GM12878 (cell line): ENCODE data around the gene PDLIM5. TPM values are rescaled to one million over a fixed set of nuclear protein-coding genes. Genes with fewer than 3 reads are reported as not detected.

Experiments
- ATAC-seq: fragments of 200-7000 bp; cut with Tn5 transposase; 3 replicates; pipeline ENCODE4 v1.9.1; 2020; ENCODE audit warnings: mild to moderate bottlenecking, moderate library complexity
- BruUV-seq: library from RNA; stranded (reverse); fragments of 400-500 nt; replicated peaks from 2 replicates; lab custom pipeline; 2021; lab: Mats Ljungman, UMichigan
- CTCF ChIA-PET: fragments of 300-600 bp; sonication (Branson Sonifier 250); formaldehyde crosslinking; extraction: SDS; loops from one replicate; lab custom pipeline; 2021; ENCODE audit warnings: inconsistent platforms; lab: Yijun Ruan, JAX
- POLR2A ChIA-PET: fragments of 350-600 bp; formaldehyde crosslinking; extraction: SDS; loops from one replicate; lab custom pipeline; 2021; ENCODE audit warnings: inconsistent platforms; lab: Charles Lee
- RAD21 ChIA-PET: fragments of 300-600 bp; sonication (Branson Sonifier 250); formaldehyde crosslinking; loops from one replicate; lab custom pipeline; 2023; ENCODE audit warnings: antibody characterized with exemption; ENCODE audit not compliant: unreplicated experiment; lab: Charles Lee
- SMC1A ChIA-PET: fragments of 300-600 bp; sonication (Branson Sonifier 250); formaldehyde crosslinking; loops from one replicate; lab custom pipeline; 2023; ENCODE audit not compliant: unreplicated experiment, uncharacterized antibody; lab: Charles Lee
- DNase-seq: peaks from one replicate; pipeline ENCODE4 v3.0.0-alpha.2; 2011; ENCODE audit warnings: low read depth, low spot score
- FAIRE-seq: peaks from 3 replicates; lab custom pipeline; 2011; peaks lifted over from hg19 to GRCh38; lab: Jason Lieb, UNC
- H2AFZ ChIP-seq: 2 replicates; pipeline ENCODE4 v1.6.0; 2011; ENCODE audit warnings: low read depth, low read length, control low read depth; ENCODE audit not compliant: control insufficient read depth
- H3K27ac ChIP-seq: 2 replicates; pipeline ENCODE4 v1.5.1; 2011; ENCODE audit warnings: control low read depth; ENCODE audit not compliant: control insufficient read depth, insufficient read depth
- H3K27me3 ChIP-seq, 2 experiments: replicated peaks in 1 of 2; 2 replicates each; pipeline versions ENCODE4 v1.6.0 to v1.6.1; 2011; ENCODE audit warnings: low read length in 1 of 2; ENCODE audit not compliant: control insufficient read depth in 2 of 2, insufficient read depth in 2 of 2
- H3K36me3 ChIP-seq, 2 experiments: 2 replicates each; pipeline ENCODE4 v1.5.1; 2011; ENCODE audit warnings: low read length in 1 of 2; ENCODE audit not compliant: control insufficient read depth in 2 of 2, insufficient read depth in 2 of 2
- H3K4me1 ChIP-seq: 2 replicates; pipeline ENCODE4 v1.6.1; 2011; ENCODE audit warnings: mild to moderate bottlenecking, low read length, moderate library complexity, mixed read lengths; ENCODE audit not compliant: control insufficient read depth, insufficient read depth
- H3K4me2 ChIP-seq: 2 replicates; pipeline ENCODE4 v1.6.0; 2011; ENCODE audit warnings: control low read depth; ENCODE audit not compliant: control insufficient read depth, insufficient read depth
- H3K4me3 ChIP-seq: fragments of 200-600 bp; sonication (generic); 2 replicates; pipeline ENCODE4 v1.5.1; 2016
- H3K79me2 ChIP-seq: 2 replicates; pipeline ENCODE4 v1.6.0; 2011; ENCODE audit warnings: low read length; ENCODE audit not compliant: control insufficient read depth, insufficient read depth
- H3K9ac ChIP-seq: 2 replicates; pipeline ENCODE4 v1.8.0; 2011; ENCODE audit warnings: low read length, control low read depth, mixed read lengths; ENCODE audit not compliant: control insufficient read depth, insufficient read depth
- H3K9me3 ChIP-seq: replicated peaks from 3 replicates; pipeline ENCODE4 v1.5.1; 2011; ENCODE audit warnings: mild to moderate bottlenecking, low read length; ENCODE audit not compliant: control insufficient read depth, insufficient read depth
- H4K20me1 ChIP-seq: 2 replicates; pipeline ENCODE4 v1.6.0; 2011; ENCODE audit not compliant: control insufficient read depth, insufficient read depth
- CBX3 ChIP-seq: fragments of 200-600 bp; sonication (generic); IDR thresholded peaks from 2 replicates; pipeline ENCODE4 v1.6.1; 2016; ENCODE audit warnings: low read depth, borderline replicate concordance
- CTCF ChIP-seq, 3 experiments: IDR thresholded peaks in 2 of 3; conservative IDR thresholded peaks in 1 of 3; 2 replicates each; pipeline ENCODE4 v1.5.1; 2011; ENCODE audit warnings: low read depth in 3 of 3, low read length in 3 of 3, mild to moderate bottlenecking in 3 of 3, control low read depth in 2 of 3, moderate library complexity in 2 of 3, inconsistent platforms in 1 of 3, mixed read lengths in 1 of 3; ENCODE audit not compliant: control insufficient read depth in 2 of 3, insufficient read depth in 1 of 3; ENCODE audit errors: extremely low read depth in 1 of 3
- E2F4 ChIP-seq: IDR thresholded peaks from 2 replicates; pipeline ENCODE4 v1.6.1; 2012; ENCODE audit warnings: low read depth, low read length, improper control_type of control experiment
- E4F1 ChIP-seq: fragments of 450-650 bp; IDR thresholded peaks from 2 replicates; pipeline ENCODE4 v1.6.1; 2018; ENCODE audit warnings: borderline replicate concordance, mild to moderate bottlenecking; ENCODE audit not compliant: partially characterized antibody
- ELK1 ChIP-seq: IDR thresholded peaks from 2 replicates; pipeline ENCODE4 v1.6.1; 2012; ENCODE audit warnings: low read depth, low read length, improper control_type of control experiment
- FOXM1 ChIP-seq: IDR thresholded peaks from 2 replicates; pipeline ENCODE4 v1.6.1; 2012; ENCODE audit warnings: low read depth, mild to moderate bottlenecking, inconsistent platforms, low read length, moderate library complexity
- HDGF ChIP-seq: fragments of 450-650 bp; IDR thresholded peaks from 2 replicates; pipeline ENCODE4 v1.6.1; 2016; ENCODE audit warnings: antibody characterized with exemption
- IKZF2 ChIP-seq, 2 experiments: fragments of 450-650 bp; IDR thresholded peaks; 2 replicates each; pipeline ENCODE4 v1.6.1; 2017; ENCODE audit warnings: mild to moderate bottlenecking in 2 of 2, moderate library complexity in 2 of 2
- MTA3 ChIP-seq: IDR thresholded peaks from 2 replicates; pipeline ENCODE4 v1.6.1; 2012; ENCODE audit warnings: low read length, inconsistent platforms, borderline replicate concordance
- MYC ChIP-seq: IDR thresholded peaks from 2 replicates; pipeline ENCODE4 v1.6.1; 2011; ENCODE audit warnings: mild to moderate bottlenecking, low read length, moderate library complexity, inconsistent platforms; ENCODE audit not compliant: insufficient read depth, insufficient replicate concordance, insufficient read length, severe bottlenecking
- POLR2A ChIP-seq: IDR thresholded peaks from 2 replicates; pipeline ENCODE4 v1.6.1; 2011; ENCODE audit warnings: low read depth, mild to moderate bottlenecking, low read length
- SMAD1 ChIP-seq: fragments of 450-650 bp; IDR thresholded peaks from 2 replicates; pipeline ENCODE4 v1.6.1; 2018; ENCODE audit warnings: mild to moderate bottlenecking, low read depth; ENCODE audit not compliant: partially characterized antibody
- SMC3 ChIP-seq: IDR thresholded peaks from 2 replicates; pipeline ENCODE4 v1.6.1; 2011; ENCODE audit warnings: low read length, improper control_type of control experiment, borderline replicate concordance
- ZBTB4 ChIP-seq: fragments of 450-650 bp; formaldehyde crosslinking; IDR thresholded peaks from 2 replicates; pipeline ENCODE4 v1.4.0; 2022; ENCODE audit warnings: mild to moderate bottlenecking, moderate library complexity
- WGBS: methylation state at CpG from one replicate; pipeline ENCODE4 v1.1.6; 2016; ENCODE audit warnings: low lambda C conversion rate; ENCODE audit not compliant: insufficient replicate concordance, insufficient coverage; ENCODE audit errors: missing lambda C conversion rate; 5-methylcytosine and 5-hydroxymethylcytosine counted together
- in situ Hi-C: fragments of 300-500 bp; cut with MboI; formaldehyde crosslinking; loops from 9 replicates; pipeline ENCODE4 v1.14.3; 2018; ENCODE audit warnings: mixed read lengths
- intact Hi-C: fragments of 100-400 bp; cut with micrococcal nuclease; formaldehyde crosslinking; loops from one replicate; pipeline ENCODE4 v1.14.2; 2022; ENCODE audit not compliant: unreplicated experiment
- polyA plus RNA-seq, 11 experiments: library from polyadenylated mRNA; depleted of rRNA in 4 of 11; unstranded in 6 of 11; stranded (reverse) in 5 of 11; fragments of >200 nt; fragmentation: Nextera tagmentation in 4 of 11; fragmentation: Illumina TruSeq in 1 of 11; extraction: Ambion mirVana in 4 of 11; extraction: Trizol in 1 of 11; gene quantifications; 1 replicate in 1 of 11; 2 replicates in 10 of 11; pipeline versions ENCODE4 v1.2.1 to v1.2.3, GENCODE V29; 2011 to 2016; ENCODE audit warnings: inconsistent platforms in 2 of 11, missing spikeins in 2 of 11, low read depth in 1 of 11
- total RNA-seq, 4 experiments: library from RNA; depleted of rRNA in 3 of 4; stranded (reverse); fragments of >200 nt in 3 of 4; fragmentation: Illumina TruSeq in 1 of 4; extraction: Trizol in 1 of 4; gene quantifications; 2 replicates each; pipeline versions ENCODE4 v1.2.1 to v1.2.3, GENCODE V29; 2013 to 2021

The PDLIM5 gene
- total and polyA plus RNA-seq, 10 of the 15 experiments (the other 5 are each of a cell fraction or from before 2014, with no cell fraction given): 10.0 to 52.9 (median 20.7) TPM

GRCh38 chr4:94508296-94508695, 56.6 kb downstream of the PDLIM5 start (continued):
- TF ChIP-seq MTA3 (no peak), ZBTB4 (CRISPR knock-in tag) (no peak), MYC (no peak), HDGF (no peak), CBX3 (no peak), CTCF (IDR thresholded peaks at IDR 0.05 in 2 of 3, conservative IDR thresholded peaks at IDR 0.05 in 1 of 3; ENCODE audit: control insufficient read depth in 2 of 3, extremely low read depth in 1 of 3, insufficient read depth in 1 of 3, low read depth in 3 of 3, low read length in 3 of 3) (no peak)

- ChIA-PET CTCF (interaction anchor here (1.7 kb wide), 1 partner anchor 17 kb away, joined by 4 read pairs; no protein-coding TSS in a partner anchor), RAD21 (no interaction called here), POLR2A (no interaction called here), SMC1A (interaction anchor here (0.8 to 1.2 kb wide), 2 partner anchors 11 to 41 kb away, joined by 3 to 4 read pairs; no protein-coding TSS in a partner anchor)
- no peak overlapping the region for H3K27ac ChIP-seq
- no peak for FAIRE-seq
- H3K9ac ChIP-seq: no peak overlapping the region
- no peaks in the 10 kb centered on the region for H3K9me3 ChIP-seq
- H3K4me3 ChIP-seq: no peak overlapping the region
- H3K4me2 ChIP-seq: no peak overlapping the region
- WGBS: 91% methylated on average over 1 of the region's 1 CpG
- H3K79me2 ChIP-seq: no peaks in the 10 kb centered on the region
- no peak for DNase-seq
- no peaks in the 10 kb centered on the region for H3K27me3 ChIP-seq
- in situ Hi-C loops (no loop called here), intact Hi-C loops (no loop called here)
- no peaks in the 10 kb centered on the region for H4K20me1 ChIP-seq
- no TSS peak for BruUV-seq
- ATAC-seq: no peak
- H3K36me3 ChIP-seq: no peaks in the 10 kb centered on the region
- no peaks in the 10 kb centered on the region for H3K4me1 ChIP-seq
- no peak overlapping the region for H2AFZ ChIP-seq
- TF ChIP-seq E2F4: no peak
- no peak for TF ChIP-seq SMAD1
- no peak for TF ChIP-seq ELK1
- TF ChIP-seq E4F1: no peak
- no peak for TF ChIP-seq SMC3
- no peak for TF ChIP-seq POLR2A
- TF ChIP-seq FOXM1: no peak
- no peak for TF ChIP-seq IKZF2 (IDR thresholded peaks at IDR 0.05)
Observed at GRCh38 chr4:94508806-94509205, 57.1 kb downstream of the PDLIM5 start.
